ENCODE measurements around the gene CRNN.

CRNN gene

GRCh38 chr1:152448095-152448494 is 34.0 kb upstream of the CRNN start:
- TF ChIP-seq NFIC (IDR thresholded peaks at IDR 0.05) (no peak), TCF12 (IDR thresholded peaks at IDR 0.05; ENCODE audit: low read depth) (no peak), TAF1 (IDR thresholded peaks at IDR 0.05; ENCODE audit: low read depth) (no peak), FOXM1 (IDR thresholded peaks at IDR 0.05; ENCODE audit: borderline replicate concordance, low read depth) (no peak), MAX (IDR thresholded peaks at IDR 0.05) (no peak), ZBTB7A (IDR thresholded peaks at IDR 0.05; ENCODE audit: low read depth) (no peak), RAD21 (IDR thresholded peaks at IDR 0.05; ENCODE audit: low read depth) (no peak), EP300 (IDR thresholded peaks at IDR 0.05; ENCODE audit: borderline replicate concordance) (no peak), CEBPB (IDR thresholded peaks at IDR 0.05) (no peak), YY1 (IDR thresholded peaks at IDR 0.05; ENCODE audit: low read depth) (no peak), TEAD4 (IDR thresholded peaks at IDR 0.05) (no peak)
- TF ChIP-seq, protein P1, sequence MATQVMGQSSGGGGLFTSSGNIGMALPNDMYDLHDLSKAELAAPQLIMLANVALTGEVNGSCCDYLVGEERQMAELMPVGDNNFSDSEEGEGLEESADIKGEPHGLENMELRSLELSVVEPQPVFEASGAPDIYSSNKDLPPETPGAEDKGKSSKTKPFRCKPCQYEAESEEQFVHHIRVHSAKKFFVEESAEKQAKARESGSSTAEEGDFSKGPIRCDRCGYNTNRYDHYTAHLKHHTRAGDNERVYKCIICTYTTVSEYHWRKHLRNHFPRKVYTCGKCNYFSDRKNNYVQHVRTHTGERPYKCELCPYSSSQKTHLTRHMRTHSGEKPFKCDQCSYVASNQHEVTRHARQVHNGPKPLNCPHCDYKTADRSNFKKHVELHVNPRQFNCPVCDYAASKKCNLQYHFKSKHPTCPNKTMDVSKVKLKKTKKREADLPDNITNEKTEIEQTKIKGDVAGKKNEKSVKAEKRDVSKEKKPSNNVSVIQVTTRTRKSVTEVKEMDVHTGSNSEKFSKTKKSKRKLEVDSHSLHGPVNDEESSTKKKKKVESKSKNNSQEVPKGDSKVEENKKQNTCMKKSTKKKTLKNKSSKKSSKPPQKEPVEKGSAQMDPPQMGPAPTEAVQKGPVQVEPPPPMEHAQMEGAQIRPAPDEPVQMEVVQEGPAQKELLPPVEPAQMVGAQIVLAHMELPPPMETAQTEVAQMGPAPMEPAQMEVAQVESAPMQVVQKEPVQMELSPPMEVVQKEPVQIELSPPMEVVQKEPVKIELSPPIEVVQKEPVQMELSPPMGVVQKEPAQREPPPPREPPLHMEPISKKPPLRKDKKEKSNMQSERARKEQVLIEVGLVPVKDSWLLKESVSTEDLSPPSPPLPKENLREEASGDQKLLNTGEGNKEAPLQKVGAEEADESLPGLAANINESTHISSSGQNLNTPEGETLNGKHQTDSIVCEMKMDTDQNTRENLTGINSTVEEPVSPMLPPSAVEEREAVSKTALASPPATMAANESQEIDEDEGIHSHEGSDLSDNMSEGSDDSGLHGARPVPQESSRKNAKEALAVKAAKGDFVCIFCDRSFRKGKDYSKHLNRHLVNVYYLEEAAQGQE (IDR thresholded peaks at IDR 0.05; ENCODE audit: low read depth), result no peak
- TF ChIP-seq, protein P2, sequence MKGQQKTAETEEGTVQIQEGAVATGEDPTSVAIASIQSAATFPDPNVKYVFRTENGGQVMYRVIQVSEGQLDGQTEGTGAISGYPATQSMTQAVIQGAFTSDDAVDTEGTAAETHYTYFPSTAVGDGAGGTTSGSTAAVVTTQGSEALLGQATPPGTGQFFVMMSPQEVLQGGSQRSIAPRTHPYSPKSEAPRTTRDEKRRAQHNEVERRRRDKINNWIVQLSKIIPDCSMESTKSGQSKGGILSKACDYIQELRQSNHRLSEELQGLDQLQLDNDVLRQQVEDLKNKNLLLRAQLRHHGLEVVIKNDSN (IDR thresholded peaks at IDR 0.05), result no peak

GRCh38 chr1:152447484-152447883 is 33.4 kb upstream of the CRNN start:
- TF ChIP-seq, protein P2 (IDR thresholded peaks at IDR 0.05), result no peak
- TF ChIP-seq TAF1 (IDR thresholded peaks at IDR 0.05; ENCODE audit: low read depth), result no peak
- TF ChIP-seq EGR1 (IDR thresholded peaks at IDR 0.05), result no peak
- TF ChIP-seq NFIC (IDR thresholded peaks at IDR 0.05), result no peak
- no peak for TF ChIP-seq RAD21 (IDR thresholded peaks at IDR 0.05; ENCODE audit: low read depth)
- TF ChIP-seq ZBTB7A (IDR thresholded peaks at IDR 0.05; ENCODE audit: low read depth), result no peak
- TF ChIP-seq MAX (IDR thresholded peaks at IDR 0.05), result no peak
- TF ChIP-seq, protein P1 (IDR thresholded peaks at IDR 0.05; ENCODE audit: low read depth), result no peak
- no peak for TF ChIP-seq CREB1 (IDR thresholded peaks at IDR 0.05; ENCODE audit: low read depth)
- no peak for TF ChIP-seq TCF12 (IDR thresholded peaks at IDR 0.05; ENCODE audit: low read depth)
- no peak for TF ChIP-seq YY1 (IDR thresholded peaks at IDR 0.05; ENCODE audit: low read depth)
- TF ChIP-seq FOXM1 (IDR thresholded peaks at IDR 0.05; ENCODE audit: borderline replicate concordance, low read depth), result no peak
- no peak for TF ChIP-seq EP300 (IDR thresholded peaks at IDR 0.05; ENCODE audit: borderline replicate concordance)

DNA sequence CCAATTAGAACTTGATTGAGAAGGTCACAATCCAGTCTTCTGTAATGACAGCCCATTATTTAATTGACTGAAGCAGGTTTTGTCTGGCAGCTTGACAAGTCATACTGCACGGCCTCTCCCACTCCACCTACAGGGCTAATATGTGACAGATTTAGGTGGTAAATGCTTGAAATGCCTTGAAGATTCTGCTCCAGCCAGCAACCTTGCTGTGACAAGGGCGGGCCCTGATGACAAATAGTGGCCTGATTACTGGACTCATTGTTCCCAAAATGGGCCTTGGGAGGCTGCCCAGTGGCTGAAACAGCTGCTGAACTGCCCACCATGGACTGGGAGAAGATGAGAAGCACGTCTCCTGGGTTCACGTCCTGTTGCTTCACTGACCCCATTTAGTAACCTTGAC is 30.0 kb upstream of the CRNN start:
- no peak for TF ChIP-seq EP300 (IDR thresholded peaks at IDR 0.05; ENCODE audit: borderline replicate concordance)
- TF ChIP-seq NFIC (IDR thresholded peaks at IDR 0.05), result no peak

DNA sequence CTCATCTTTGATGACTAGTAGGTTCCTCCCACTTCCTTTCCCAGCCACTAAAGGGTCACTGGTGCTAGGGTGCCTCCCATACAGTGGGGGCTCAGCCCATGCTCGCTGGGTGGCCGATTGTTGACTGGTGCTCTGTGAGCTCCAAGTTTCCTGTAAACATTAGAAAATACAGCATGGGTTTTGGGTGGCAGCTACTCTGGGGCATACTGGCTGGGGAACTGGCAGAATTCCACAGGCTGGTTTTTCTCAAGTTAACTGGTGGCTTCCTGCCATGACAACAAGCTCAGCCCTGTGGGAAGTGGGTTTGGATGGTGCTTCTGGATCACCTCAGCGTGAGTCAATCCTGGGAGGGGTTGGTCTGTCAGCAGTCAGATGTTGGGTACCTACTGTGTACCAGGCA is 28.7 kb upstream of the CRNN start:
- TF ChIP-seq EP300 (IDR thresholded peaks at IDR 0.05; ENCODE audit: borderline replicate concordance) (no peak), FOXM1 (IDR thresholded peaks at IDR 0.05; ENCODE audit: borderline replicate concordance, low read depth) (no peak)

DNA sequence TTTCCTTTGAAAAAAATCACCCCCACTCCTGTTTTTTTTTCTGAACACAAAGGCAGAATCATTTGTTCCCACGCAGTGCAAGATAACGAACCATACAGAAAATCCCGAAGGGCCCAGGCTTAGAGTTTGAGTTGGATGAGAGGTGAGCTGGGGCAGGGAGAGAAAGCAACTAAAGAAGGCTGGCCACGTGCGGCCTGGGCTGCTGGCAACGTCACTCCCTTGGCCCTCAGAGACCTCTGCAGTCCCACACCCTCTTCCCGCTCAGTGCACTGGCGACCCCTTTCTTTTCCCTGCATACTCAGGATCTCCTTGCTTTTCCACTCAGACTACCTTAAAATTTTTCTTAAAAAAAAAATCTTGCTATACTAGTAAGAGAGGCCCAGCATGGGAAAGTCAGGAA is 28.2 kb upstream of the CRNN start:
- TF ChIP-seq FOXM1 (IDR thresholded peaks at IDR 0.05; ENCODE audit: borderline replicate concordance, low read depth) (no peak), NFIC (IDR thresholded peaks at IDR 0.05) (no peak), TCF12 (IDR thresholded peaks at IDR 0.05; ENCODE audit: low read depth) (no peak), CREB1 (IDR thresholded peaks at IDR 0.05; ENCODE audit: low read depth) (no peak), TAF1 (IDR thresholded peaks at IDR 0.05; ENCODE audit: low read depth) (no peak), ZBTB7A (IDR thresholded peaks at IDR 0.05; ENCODE audit: low read depth) (no peak), CEBPB (IDR thresholded peaks at IDR 0.05) (no peak), TEAD4 (IDR thresholded peaks at IDR 0.05) (no peak), RAD21 (IDR thresholded peaks at IDR 0.05; ENCODE audit: low read depth) (no peak), YY1 (IDR thresholded peaks at IDR 0.05; ENCODE audit: low read depth) (no peak), MAX (IDR thresholded peaks at IDR 0.05) (no peak), EP300 (IDR thresholded peaks at IDR 0.05; ENCODE audit: borderline replicate concordance) (no peak), EGR1 (IDR thresholded peaks at IDR 0.05) (no peak)
- TF ChIP-seq, protein P1 (IDR thresholded peaks at IDR 0.05; ENCODE audit: low read depth), result no peak
- TF ChIP-seq, protein P2 (IDR thresholded peaks at IDR 0.05), result no peak

All from Ishikawa (cell line).